Right atrium auricular region (tissue), 2 donors: Measurements from ENCODE around the gene IL1R2. TPM values are rescaled to one million over a fixed set of nuclear protein-coding genes. Genes with fewer than 3 reads are reported as not detected.

Experiments used
- DNase-seq: peaks from one replicate; pipeline ENCODE4 v3.0.0-alpha.2; 2019; ENCODE audit warnings: low spot score
- H3K27ac ChIP-seq, 2 donors: fragments of 200-600 bp; sonication (generic); 1 replicate in 1 of 2; 2 replicates in 1 of 2; pipeline ENCODE4 v1.5.1; 2016 to 2019
- H3K27me3 ChIP-seq, 2 donors: fragments of 200-600 bp; sonication (generic); one replicate each; pipeline versions ENCODE4 v1.5.1 to v1.6.0; 2017 to 2019
- H3K36me3 ChIP-seq: fragments of 200-600 bp; sonication (generic); one replicate; pipeline ENCODE4 v1.5.1; 2016
- H3K4me1 ChIP-seq, 2 donors: fragments of 200-600 bp; sonication (generic); one replicate each; pipeline versions ENCODE4 v1.5.1 to v1.6.0; 2017 to 2019
- H3K4me3 ChIP-seq, 2 donors: fragments of 200-600 bp; sonication (generic); 1 replicate in 1 of 2; 2 replicates in 1 of 2; pipeline ENCODE4 v1.5.1; 2017 to 2019; ENCODE audit warnings: mild to moderate bottlenecking in 1 of 2, moderate library complexity in 1 of 2
- H3K9me3 ChIP-seq, 2 donors: fragments of 200-600 bp; sonication (generic); one replicate each; pipeline ENCODE4 v1.5.1; 2019
- CTCF ChIP-seq, 2 donors: fragments of 200-600 bp; sonication (generic); IDR thresholded peaks; one replicate each; pipeline ENCODE4 v1.5.1; 2019; ENCODE audit warnings: antibody characterized with exemption in 2 of 2
- total RNA-seq, 2 donors: library from RNA; depleted of rRNA; stranded (reverse); fragments of >200 nt; gene quantifications; one replicate each; pipeline ENCODE4 v1.1.0, GENCODE V29; 2016

IL1R2 gene
- total RNA-seq, 2 donors from 2014 or later, result 2.8 to 16.1 TPM

DNA sequence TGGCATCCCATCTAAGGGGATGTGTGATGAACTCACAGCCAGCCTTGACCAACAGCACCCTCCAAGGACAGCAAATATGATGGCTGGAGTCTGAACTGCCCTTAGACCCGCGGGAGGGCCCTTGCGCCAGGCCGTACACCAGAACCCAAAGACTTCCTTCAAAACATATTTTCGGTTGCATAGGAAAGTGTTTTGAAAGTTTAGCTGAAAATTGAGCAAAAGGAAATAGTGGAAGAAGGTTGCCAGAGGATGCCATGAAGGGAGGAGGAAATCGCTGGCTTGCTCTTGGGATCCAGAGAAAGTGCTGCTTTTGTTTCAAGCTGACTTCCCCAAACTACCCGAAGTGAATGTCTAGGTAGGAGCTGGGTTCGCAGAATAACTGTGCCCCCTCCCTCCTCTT lies 61.3 kb downstream of the IL1R2 start:
- Histone ChIP-seq H3K9me3 (no peaks in the 10 kb centered on the region), H3K36me3 (no peaks in the 10 kb centered on the region), H3K27me3 (no peaks in the 10 kb centered on the region), H3K4me1 (peaks cover 0 to 77% of the 10 kb centered on the region in 2 donors), H3K27ac (peak overlapping the region; percentile 75 to 79), H3K4me3 (no peak overlapping the region)
- TF ChIP-seq CTCF (IDR thresholded peaks at IDR 0.05), result no peak
- DNase-seq, result no peak

DNA sequence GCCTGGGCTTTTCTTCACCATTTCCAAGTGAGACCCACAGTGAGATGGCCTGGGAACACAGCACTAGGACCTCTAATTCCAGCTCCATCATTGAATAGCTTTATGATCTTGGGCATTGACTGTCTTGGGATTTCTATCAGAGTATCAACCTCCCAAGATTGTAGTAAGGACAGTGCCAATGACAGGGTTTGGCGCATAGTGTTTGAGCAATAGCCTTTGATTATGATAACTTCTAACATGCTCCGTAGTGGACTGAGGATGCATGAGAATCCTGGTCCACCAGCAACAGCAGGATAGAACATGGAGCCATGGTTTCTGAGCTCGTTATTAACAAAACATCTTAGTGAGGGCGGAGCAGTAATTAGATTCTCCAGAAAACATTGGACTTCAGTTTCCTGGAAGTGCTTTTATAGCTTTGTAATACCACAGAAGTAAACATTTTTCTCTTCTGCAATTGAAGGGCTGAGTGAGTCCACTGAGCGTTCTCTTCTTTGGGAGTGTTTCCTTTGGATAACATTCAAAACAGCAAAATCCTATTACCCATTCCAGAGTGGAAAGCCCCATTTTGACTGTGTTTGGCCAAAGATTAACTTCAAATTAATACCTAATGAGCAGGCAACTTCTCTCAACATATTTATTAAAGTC lies 63.7 kb downstream of the IL1R2 start:
- H3K27me3 ChIP-seq, result no peaks in the 10 kb centered on the region
- peak overlapping the region; percentile 55 to 72 for H3K27ac ChIP-seq
- DNase-seq, result no peak
- no peak overlapping the region for H3K4me3 ChIP-seq
- no peaks in the 10 kb centered on the region for H3K9me3 ChIP-seq
- peaks cover 0 to 77% of the 10 kb centered on the region in 2 donors for H3K4me1 ChIP-seq
- H3K36me3 ChIP-seq, result no peaks in the 10 kb centered on the region
- no peak for TF ChIP-seq CTCF (IDR thresholded peaks at IDR 0.05)

GRCh38 chr2:102056079-102056581 lies 64.4 kb downstream of the IL1R2 start:
- Histone ChIP-seq H3K4me1 (peaks cover 0 to 77% of the 10 kb centered on the region in 2 donors), H3K27ac (peak overlapping the region; percentile 55 to 72), H3K9me3 (no peaks in the 10 kb centered on the region), H3K36me3 (no peaks in the 10 kb centered on the region), H3K27me3 (no peaks in the 10 kb centered on the region), H3K4me3 (no peak overlapping the region)
- no peak for TF ChIP-seq CTCF (IDR thresholded peaks at IDR 0.05)
- no peak for DNase-seq

DNA sequence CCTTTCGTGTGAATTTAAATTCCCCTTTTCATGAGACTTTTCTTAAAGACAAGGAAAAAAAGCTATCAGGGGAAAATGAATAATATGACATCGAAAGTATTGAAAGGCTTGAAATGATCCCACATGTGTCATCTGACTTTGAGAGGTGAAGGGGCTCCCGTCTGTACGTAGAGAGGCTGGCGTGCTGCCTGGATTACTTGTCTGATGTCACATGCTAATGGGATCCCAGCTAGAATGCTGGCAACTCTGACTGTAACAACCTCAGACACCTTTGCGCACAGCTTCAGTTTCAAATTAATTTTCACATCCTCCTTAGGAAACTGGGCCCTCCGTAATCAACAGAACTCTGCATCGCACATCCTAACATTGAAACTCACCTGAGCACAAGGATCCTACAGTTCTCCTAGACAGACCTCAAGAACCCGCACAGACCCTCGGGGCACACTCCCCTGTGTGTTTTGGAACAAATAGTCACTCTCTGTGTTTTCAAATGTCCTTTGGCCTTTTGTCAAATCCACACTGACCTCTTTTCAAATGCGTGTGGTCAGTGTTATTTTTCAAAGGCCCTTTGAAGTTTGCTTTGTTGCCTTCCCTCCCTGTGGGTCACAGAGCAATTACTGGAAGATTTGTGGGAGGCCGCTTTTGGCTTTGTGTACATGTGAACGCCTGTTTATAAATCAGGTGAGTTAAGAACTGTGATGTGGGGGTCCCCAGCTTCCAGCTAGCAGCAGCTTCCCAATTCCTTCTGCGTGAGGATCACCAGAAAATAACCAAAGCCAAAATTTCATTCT lies 65.9 kb downstream of the IL1R2 start:
- no peak for TF ChIP-seq CTCF (IDR thresholded peaks at IDR 0.05)
- Histone ChIP-seq H3K36me3 (no peaks in the 10 kb centered on the region), H3K27me3 (no peaks in the 10 kb centered on the region), H3K4me1 (peaks cover 0 to 77% of the 10 kb centered on the region in 2 donors), H3K27ac (peak overlapping the region; percentile 9 to 13), H3K9me3 (no peaks in the 10 kb centered on the region), H3K4me3 (no peak overlapping the region)
- DNase-seq, result no peak

GRCh38 chr2:102058293-102058833 lies 66.6 kb downstream of the IL1R2 start:
- Histone ChIP-seq H3K4me3 (no peak overlapping the region), H3K9me3 (no peaks in the 10 kb centered on the region), H3K4me1 (peaks cover 0 to 77% of the 10 kb centered on the region in 2 donors), H3K36me3 (no peaks in the 10 kb centered on the region), H3K27ac (peak overlapping the region; percentile 9 to 13), H3K27me3 (no peaks in the 10 kb centered on the region)
- no peak for DNase-seq
- no peak for TF ChIP-seq CTCF (IDR thresholded peaks at IDR 0.05)
